Smooth muscle cell of trachea (primary cell): Measurements from ENCODE around the gene FIGNL2. TPM values are rescaled to one million over a fixed set of nuclear protein-coding genes. Genes with fewer than 3 reads are reported as not detected.

Source experiments
- total RNA-seq: library from RNA; depleted of rRNA; stranded (reverse); fragments of >200 nt; gene quantifications from 2 replicates; pipeline ENCODE4 v1.2.1, GENCODE V29; 2014

FIGNL2 gene
- total RNA-seq, result 0.29 and 0.50 TPM in 2 replicates

GRCh38 chr12:51848326-51848727 lies at the start of gene FIGNL2:
Gene FIGNL2, minus strand, starts transcription at chr12:51848718. Its CDS starts 26,305 bp downstream, at chr12:51822413.

GRCh38 chr12:51887476-51888315 lies 39.2 kb upstream of the FIGNL2 start, which contains the start of gene ANKRD33:
Gene ANKRD33, plus strand, starts transcription at chr12:51888103. Its CDS starts 84 bp downstream, at chr12:51888187.

Other genes with a start within 250 kb of the FIGNL2 start
- gene ANKRD33, start 39.4 kb upstream of the FIGNL2 start, total RNA-seq, result 0.15 and 0.33 TPM in 2 replicates
- gene ACVRL1, start 58.8 kb upstream of the FIGNL2 start, total RNA-seq, result 148 and 164 TPM in 2 replicates
- 13.1 and 17.4 TPM in 2 replicates for gene ACVR1B, start 103.0 kb upstream of the FIGNL2 start, total RNA-seq
- 15.9 and 19.8 TPM in 2 replicates for gene TAMALIN, start 158.2 kb upstream of the FIGNL2 start, total RNA-seq
- gene NR4A1, start 202.7 kb upstream of the FIGNL2 start, total RNA-seq, result 2.6 and 4.3 TPM in 2 replicates
- gene ATG101, start 221.3 kb upstream of the FIGNL2 start, total RNA-seq, result 57.6 and 74.9 TPM in 2 replicates
- gene SMIM41, start 231.0 kb upstream of the FIGNL2 start, total RNA-seq, result 4.5 and 4.8 TPM in 2 replicates